Measurements from ENCODE around the gene SPCS3. TPM values are rescaled to one million over a fixed set of nuclear protein-coding genes. Genes with fewer than 3 reads are reported as not detected.
A peak's percentile ranks its signal among the peaks of the same experiment; 100 is the strongest.

SPCS3 gene
- total RNA-seq (2021) (118 and 128 TPM in 2 replicates), Bru-seq, nascent RNA (percentile 96 among the genes with signal in this experiment), BruChase-seq, experiment 1, labeled RNA remaining after a 2-hour chase (percentile 99 among the genes with signal in this experiment), BruChase-seq, experiment 2, labeled RNA remaining after a 6-hour chase (percentile 99 among the genes with signal in this experiment)
- long read RNA-seq, full-length matches to known transcripts, result 81 of 99 reads
- long read RNA-seq, partial matches to known transcripts, result 1 of 99 reads
- long read RNA-seq, other reads (novel, unspliced or antisense), result 17 of 99 reads

DNA sequence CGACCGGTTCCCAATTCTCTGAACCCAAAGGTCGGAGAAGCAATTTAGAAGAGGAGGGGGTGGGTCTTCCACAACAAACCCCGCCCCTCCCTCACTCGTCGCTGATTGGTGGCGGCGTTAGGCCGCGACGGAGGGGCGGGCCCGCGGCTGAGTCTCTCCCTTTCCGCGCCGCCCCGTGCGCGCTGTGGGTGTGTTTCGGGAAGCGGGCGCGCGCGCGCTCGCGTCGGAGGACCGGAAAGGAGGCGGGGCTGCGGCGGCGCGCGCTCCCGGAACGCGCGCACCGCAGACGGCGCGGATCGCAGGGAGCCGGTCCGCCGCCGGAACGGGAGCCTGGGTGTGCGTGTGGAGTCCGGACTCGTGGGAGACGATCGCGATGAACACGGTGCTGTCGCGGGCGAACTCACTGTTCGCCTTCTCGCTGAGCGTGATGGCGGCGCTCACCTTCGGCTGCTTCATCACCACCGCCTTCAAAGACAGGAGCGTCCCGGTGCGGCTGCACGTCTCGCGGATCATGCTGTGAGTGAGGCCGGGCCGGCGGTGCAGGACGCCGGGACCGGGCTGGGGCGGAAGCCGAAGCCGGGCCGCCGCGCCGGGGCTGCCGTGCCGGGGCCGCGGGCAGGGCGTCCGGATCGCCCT is at the start of gene SPCS3:
TSS of gene SPCS3 (plus strand) at position 263 of the 636 bp plus-strand sequence. CDS start at position 374, 111 bp downstream.
- Histone ChIP-seq H3K4me1 (ENCODE audit: insufficient read depth, low read length, poor library complexity, severe bottlenecking) (peaks cover 17% of the 10 kb centered on the region), H3K27me3 (replicated peaks; ENCODE audit: insufficient read depth, low read depth, low read length, poor library complexity) (no peaks in the 10 kb centered on the region), H3K9me3 (ENCODE audit: low read depth, low read length, poor library complexity, severe bottlenecking) (no peaks in the 10 kb centered on the region), H3K4me3 (ENCODE audit: low read depth, low read length, poor library complexity, severe bottlenecking) (peak within 1 kb of the TSS; percentile 87), H3K27ac (ENCODE audit: low read depth, low read length, poor library complexity, severe bottlenecking) (peak within 1 kb of the TSS; percentile 92), H3K36me3 (ENCODE audit: insufficient read depth, low read length, poor library complexity, severe bottlenecking) (no peaks in the 10 kb centered on the region)
- ChIA-PET POLR2A (ENCODE audit: low non-redundant PET) (no interaction called here), CTCF (no interaction called here)
- peak; percentile 97 for DNase-seq (ENCODE audit: low spot score)
- intact Hi-C loops (cut with micrococcal nuclease; ENCODE audit: unreplicated experiment), result no loop called here
- TF ChIP-seq, protein P1, sequence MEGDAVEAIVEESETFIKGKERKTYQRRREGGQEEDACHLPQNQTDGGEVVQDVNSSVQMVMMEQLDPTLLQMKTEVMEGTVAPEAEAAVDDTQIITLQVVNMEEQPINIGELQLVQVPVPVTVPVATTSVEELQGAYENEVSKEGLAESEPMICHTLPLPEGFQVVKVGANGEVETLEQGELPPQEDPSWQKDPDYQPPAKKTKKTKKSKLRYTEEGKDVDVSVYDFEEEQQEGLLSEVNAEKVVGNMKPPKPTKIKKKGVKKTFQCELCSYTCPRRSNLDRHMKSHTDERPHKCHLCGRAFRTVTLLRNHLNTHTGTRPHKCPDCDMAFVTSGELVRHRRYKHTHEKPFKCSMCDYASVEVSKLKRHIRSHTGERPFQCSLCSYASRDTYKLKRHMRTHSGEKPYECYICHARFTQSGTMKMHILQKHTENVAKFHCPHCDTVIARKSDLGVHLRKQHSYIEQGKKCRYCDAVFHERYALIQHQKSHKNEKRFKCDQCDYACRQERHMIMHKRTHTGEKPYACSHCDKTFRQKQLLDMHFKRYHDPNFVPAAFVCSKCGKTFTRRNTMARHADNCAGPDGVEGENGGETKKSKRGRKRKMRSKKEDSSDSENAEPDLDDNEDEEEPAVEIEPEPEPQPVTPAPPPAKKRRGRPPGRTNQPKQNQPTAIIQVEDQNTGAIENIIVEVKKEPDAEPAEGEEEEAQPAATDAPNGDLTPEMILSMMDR (conservative IDR thresholded peaks at IDR 0.05; ENCODE audit: low read depth, low read length), result no peak
- no peak for TF ChIP-seq EZH2 (IDR thresholded peaks at IDR 0.05; ENCODE audit: borderline replicate concordance, low read depth, low read length, poor library complexity, severe bottlenecking)
- no TSS peak for BruUV-seq (replicated peaks)

DNA sequence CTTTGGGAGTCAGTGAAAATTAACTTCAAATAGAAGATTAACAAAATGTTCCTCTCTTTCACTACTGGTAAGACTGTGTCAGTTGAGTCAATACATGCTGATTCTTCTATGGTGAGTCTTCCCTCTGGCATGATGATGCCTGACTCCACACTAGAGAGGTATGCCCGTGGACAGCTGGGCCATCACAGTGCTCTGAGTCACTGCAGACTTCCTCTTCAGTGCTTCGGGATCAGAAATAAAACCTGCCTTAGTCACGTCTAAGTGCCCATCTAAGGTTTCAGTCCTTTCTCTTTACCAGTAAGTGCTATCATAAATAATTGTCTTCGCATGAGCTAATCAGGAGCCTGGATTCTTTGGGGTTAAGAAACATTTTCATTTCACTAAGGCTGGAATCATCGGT is 49.1 kb upstream of the SPCS3 start:
- no TSS peak for BruUV-seq (replicated peaks)
- TF ChIP-seq, protein P1 (conservative IDR thresholded peaks at IDR 0.05; ENCODE audit: low read depth, low read length), result no peak
- no peak for TF ChIP-seq EZH2 (IDR thresholded peaks at IDR 0.05; ENCODE audit: borderline replicate concordance, low read depth, low read length, poor library complexity, severe bottlenecking)
- peak; percentile 59 for DNase-seq (ENCODE audit: low spot score)
- H3K36me3 ChIP-seq (ENCODE audit: insufficient read depth, low read length, poor library complexity, severe bottlenecking), result no peaks in the 10 kb centered on the region
- ChIA-PET POLR2A (ENCODE audit: low non-redundant PET) (no interaction called here), CTCF (no interaction called here)
- H3K27me3 ChIP-seq (replicated peaks; ENCODE audit: insufficient read depth, low read depth, low read length, poor library complexity), result no peaks in the 10 kb centered on the region
- intact Hi-C loops (cut with micrococcal nuclease; ENCODE audit: unreplicated experiment), result no loop called here
- no peaks in the 10 kb centered on the region for H3K4me1 ChIP-seq (ENCODE audit: insufficient read depth, low read length, poor library complexity, severe bottlenecking)
- H3K4me3 ChIP-seq (ENCODE audit: low read depth, low read length, poor library complexity, severe bottlenecking), result no peak overlapping the region
- H3K27ac ChIP-seq (ENCODE audit: low read depth, low read length, poor library complexity, severe bottlenecking), result no peak overlapping the region
- no peaks in the 10 kb centered on the region for H3K9me3 ChIP-seq (ENCODE audit: low read depth, low read length, poor library complexity, severe bottlenecking)

DNA sequence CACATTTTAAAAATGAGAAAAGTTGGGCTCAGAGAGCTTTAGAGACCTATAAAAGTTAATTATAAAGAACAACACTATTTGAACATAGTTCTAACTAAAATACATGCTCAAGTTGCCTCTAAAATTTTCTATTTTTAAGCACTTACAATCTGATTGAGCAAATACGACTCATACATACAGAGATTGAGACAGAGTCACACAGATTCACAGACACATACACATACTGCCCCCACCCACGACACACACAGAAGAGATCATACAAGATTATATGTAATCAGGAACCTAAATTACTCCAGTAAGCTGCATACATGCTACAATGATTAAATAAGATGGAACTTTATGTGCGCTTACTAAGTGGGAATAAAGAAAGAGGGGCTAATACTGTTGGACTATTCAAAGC is 48.0 kb upstream of the SPCS3 start:
- intact Hi-C loops (cut with micrococcal nuclease; ENCODE audit: unreplicated experiment), result no loop called here
- H3K36me3 ChIP-seq (ENCODE audit: insufficient read depth, low read length, poor library complexity, severe bottlenecking), result no peaks in the 10 kb centered on the region
- no peak overlapping the region for H3K27ac ChIP-seq (ENCODE audit: low read depth, low read length, poor library complexity, severe bottlenecking)
- BruUV-seq (replicated peaks), result no TSS peak
- no peaks in the 10 kb centered on the region for H3K9me3 ChIP-seq (ENCODE audit: low read depth, low read length, poor library complexity, severe bottlenecking)
- no peak for DNase-seq (ENCODE audit: low spot score)
- ChIA-PET POLR2A (ENCODE audit: low non-redundant PET) (no interaction called here), CTCF (no interaction called here)
- no peaks in the 10 kb centered on the region for H3K4me1 ChIP-seq (ENCODE audit: insufficient read depth, low read length, poor library complexity, severe bottlenecking)
- TF ChIP-seq, protein P1 (conservative IDR thresholded peaks at IDR 0.05; ENCODE audit: low read depth, low read length), result no peak
- no peak for TF ChIP-seq EZH2 (IDR thresholded peaks at IDR 0.05; ENCODE audit: borderline replicate concordance, low read depth, low read length, poor library complexity, severe bottlenecking)
- no peak overlapping the region for H3K4me3 ChIP-seq (ENCODE audit: low read depth, low read length, poor library complexity, severe bottlenecking)
- no peaks in the 10 kb centered on the region for H3K27me3 ChIP-seq (replicated peaks; ENCODE audit: insufficient read depth, low read depth, low read length, poor library complexity)

Data from A673 (cell line).